GM21619 (cell line): ENCODE data around the gene NDOR1.

ENCODE experiments used
- ATAC-seq: cut with Tn5 transposase; IDR thresholded peaks from one replicate; pipeline ENCODE4 v1.9.1; 2021; ENCODE audit not compliant: unreplicated experiment

The NDOR1 gene

GRCh38 chr9:137219757-137220316 lies 14.3 kb downstream of the NDOR1 start:
- no peak for ATAC-seq

GRCh38 chr9:137220317-137221094 lies 15.0 kb downstream of the NDOR1 start:
- ATAC-seq: no peak

DNA sequence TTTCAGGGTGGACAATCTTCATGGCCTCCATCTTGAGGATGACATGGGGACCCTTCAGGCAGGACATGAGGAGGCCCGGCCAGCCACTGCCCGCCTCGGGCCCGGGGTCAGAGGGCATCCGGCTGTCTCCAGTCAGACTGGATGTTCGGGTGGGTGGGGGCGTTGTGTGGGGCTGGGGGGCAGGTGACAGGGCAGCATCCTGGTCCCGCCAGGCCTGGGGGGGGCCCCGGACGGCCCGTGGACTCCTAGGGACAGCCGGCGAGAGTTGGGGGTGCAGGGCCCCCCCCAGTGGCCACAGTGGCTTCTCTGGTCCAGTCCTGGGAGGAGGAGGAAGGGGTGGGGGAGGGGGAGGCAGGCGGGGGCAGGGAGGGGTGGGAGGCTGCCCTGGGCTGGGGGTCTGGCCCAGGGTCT lies 15.6 kb downstream of the NDOR1 start:
- ATAC-seq: no peak

DNA sequence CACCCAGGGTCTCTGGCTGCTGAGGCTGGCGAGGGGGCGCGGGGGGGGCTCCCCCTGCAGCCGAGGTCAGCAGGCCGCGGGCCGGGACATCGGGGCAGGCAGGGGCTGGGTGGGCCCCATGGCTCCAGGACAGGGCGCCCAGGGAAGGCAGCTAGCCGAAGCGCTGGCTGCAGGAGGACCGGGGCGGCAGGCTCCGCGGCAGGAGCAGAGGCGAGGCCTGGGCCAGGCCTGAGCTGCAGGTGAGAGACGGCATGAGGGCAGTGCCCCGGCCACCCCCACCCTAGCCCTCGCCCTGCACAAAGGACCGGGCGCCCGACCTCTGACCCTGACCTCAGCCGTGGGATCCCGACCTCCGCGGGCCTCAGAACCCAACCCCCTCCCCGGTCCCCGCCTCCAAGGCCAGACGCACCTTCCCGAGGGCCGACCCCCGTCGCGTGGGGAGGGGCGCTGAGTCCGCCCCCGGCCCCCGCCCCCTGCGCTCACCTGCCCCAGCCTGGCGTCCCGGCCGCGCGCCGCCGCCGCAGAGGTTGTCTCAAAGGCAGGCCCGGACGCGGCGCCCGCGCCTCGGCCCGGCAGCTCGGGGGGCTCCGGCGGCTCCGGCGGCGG lies 16.1 kb downstream of the NDOR1 start:
- no peak for ATAC-seq

DNA sequence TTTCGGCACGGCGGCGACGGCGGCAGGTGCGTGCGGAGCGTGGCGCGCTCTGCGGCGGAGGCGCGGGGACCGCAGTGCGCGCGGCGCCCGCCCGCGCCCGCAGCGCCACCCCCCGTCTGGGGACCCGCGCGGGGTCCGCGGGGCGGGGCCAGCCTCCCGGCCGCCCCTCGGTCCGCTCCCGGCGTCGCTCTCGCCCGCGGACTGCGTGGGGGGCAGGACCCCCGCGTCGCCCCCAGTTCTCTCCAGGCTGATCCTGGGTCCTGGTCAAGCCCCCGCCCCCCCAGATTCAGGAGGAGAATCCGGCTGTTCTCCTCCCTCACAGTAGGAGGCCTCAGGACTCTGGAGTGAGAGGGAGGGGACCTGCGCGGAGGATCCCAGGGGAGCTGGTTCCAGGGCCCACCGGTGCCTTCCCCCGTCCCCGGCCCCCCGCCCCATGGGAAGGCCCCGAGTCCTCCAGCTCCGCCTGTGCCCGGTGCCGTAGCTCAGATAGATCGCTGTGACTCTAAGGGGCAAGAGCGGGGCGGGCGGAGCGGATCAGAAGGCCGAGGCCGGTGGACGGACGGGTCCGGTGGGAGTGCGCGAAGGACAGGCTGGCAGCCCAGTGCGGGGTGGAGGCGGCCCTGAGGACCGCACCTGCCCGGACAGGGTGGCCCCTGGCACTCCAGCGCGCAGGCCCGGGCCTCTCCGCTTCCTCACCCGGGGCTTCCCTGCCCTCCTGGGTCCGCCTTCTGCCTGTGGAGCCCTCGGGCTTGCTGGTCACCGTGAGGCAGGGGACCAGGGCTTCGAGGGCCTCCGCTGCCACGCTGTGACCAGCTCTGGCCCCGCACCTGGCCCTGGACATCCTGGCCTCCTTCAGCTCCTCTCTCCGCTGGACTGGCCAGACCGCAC lies 16.9 kb downstream of the NDOR1 start, which contains the start of gene RNF208:
Gene RNF208, minus strand, starts transcription at position 51 of the 888 bp plus-strand sequence. CDS start 1,028 bp downstream, outside the sequence.
- peak; percentile 3 for ATAC-seq

GRCh38 chr9:137223078-137223970 lies 17.8 kb downstream of the NDOR1 start:
- ATAC-seq: peak; percentile 64

- ATAC-seq: no peak
Measured at GRCh38 chr9:137224830-137225694, 19.6 kb downstream of the NDOR1 start, which contains the start of gene CYSRT1. TSS of gene CYSRT1 (plus strand) at chr9:137225174. CDS start at chr9:137225622, 448 bp downstream.

DNA sequence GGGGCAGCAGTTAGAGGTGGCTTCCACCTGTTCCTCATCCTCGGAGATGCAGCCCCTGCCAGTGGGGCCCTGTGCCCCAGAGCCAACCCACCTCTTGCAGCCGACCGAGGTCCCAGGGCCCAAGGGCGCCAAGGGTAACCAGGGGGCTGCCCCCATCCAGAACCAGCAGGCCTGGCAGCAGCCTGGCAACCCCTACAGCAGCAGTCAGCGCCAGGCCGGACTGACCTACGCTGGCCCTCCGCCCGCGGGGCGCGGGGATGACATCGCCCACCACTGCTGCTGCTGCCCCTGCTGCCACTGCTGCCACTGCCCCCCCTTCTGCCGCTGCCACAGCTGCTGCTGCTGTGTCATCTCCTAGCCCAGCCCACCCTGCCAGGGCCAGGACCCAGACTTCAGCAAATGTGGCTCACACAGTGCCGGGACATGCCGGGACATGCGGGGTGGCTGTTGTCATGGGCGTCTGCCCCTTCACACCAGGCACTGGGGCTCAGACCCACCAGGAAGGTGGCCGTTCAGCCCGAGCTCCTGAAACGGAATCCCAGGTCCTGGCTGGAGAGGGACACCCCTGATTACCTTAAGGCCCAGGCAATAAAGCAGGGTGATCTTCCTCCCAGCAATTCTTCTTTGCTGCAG lies 20.3 kb downstream of the NDOR1 start:
- ATAC-seq: no peak

DNA sequence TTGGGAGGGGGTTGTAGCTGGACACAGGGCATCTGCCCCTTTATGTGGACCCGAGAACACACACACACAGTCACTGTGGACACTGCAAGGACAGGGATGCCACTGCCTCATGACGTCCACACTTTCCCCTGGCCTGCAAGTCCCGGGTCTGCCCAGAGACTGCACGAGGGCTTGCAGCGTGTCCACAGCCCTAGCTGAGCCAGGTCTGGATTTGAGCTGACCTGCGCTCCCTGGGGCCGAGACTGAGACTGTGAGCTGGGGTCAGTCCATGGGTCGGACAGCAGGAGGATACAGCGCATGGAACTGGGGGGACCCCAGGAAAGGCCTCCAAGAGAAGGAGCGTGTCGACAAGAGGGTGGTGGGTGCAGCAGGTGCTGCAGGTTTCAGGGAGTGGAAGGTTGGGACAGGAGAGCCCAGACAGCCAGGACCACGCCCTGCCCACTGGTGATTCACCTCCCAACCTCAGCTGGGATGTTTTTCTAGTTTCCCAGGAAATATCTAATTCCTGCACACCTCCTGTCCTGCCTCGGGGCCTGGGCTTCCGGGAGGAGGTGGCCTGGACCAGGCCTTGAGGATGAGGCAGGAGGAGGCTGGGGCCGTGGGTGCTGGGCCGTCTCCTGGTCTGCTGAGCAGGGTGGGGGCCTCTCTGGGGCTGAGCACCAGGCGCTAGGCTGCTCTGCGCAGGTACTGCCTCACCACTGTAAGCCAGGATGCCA lies 21.0 kb downstream of the NDOR1 start:
- no peak for ATAC-seq

GRCh38 chr9:137227054-137227852 lies 21.8 kb downstream of the NDOR1 start, which contains the start of gene RNF224:
TSS of gene RNF224 (plus strand) at chr9:137227502. CDS start at chr9:137228336, 834 bp downstream.
- no peak for ATAC-seq

GRCh38 chr9:137227853-137228505 lies 22.5 kb downstream of the NDOR1 start:
- ATAC-seq: no peak

- ATAC-seq: no peak
Measured at GRCh38 chr9:137228506-137228967, 23.0 kb downstream of the NDOR1 start.

GRCh38 chr9:137228968-137229896 lies 23.7 kb downstream of the NDOR1 start:
- ATAC-seq: no peak

DNA sequence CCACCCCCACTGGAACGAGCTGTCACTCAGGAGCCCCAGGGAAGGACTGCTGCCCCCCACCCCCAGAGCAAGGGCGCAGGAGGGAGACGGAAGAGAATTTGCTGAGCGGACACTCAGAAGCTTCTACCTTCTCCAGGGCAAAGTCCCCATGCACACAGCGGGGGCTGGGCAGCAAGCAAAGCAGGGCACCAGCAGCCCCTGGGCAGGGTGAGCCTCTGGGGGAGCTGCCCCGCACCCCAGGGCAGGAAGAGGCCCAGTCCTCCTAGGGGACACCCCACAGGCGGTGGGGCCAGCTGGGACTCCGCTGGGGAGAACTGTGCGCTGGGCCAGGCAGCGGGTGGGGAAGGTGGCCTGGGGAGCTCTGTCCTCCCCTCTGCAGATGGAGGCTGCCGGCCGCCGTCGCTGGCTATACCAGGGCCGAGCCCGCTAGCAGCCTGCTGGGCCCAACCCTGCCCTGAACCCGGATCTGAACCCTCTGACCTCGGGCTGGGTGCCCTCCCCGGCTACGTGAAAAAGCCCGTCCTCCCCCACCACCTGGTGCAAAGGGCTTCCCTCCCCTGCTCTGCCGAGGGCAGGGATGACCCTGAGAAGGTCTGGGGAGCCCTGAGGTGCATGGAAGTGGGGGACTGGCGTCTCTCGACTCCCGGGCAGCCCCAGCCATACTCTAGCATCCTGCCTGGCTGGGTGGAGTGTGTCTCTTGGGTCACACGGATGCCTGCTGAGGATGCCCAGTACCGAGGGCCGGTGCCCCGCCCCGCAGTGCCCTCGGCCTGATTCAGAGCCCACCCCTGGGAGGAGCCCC lies 24.6 kb downstream of the NDOR1 start:
- no peak for ATAC-seq
